GM10248 (cell line): ENCODE results near the gene RYR3.

ENCODE experiments used
- CTCF ChIA-PET: fragments of 300-600 bp; sonication (Branson Sonifier 250); formaldehyde crosslinking; extraction: SDS; loops from one replicate; lab custom pipeline; 2021; ENCODE audit warnings: antibody characterized with exemption; lab: Yijun Ruan, JAX
- POLR2A ChIA-PET: fragments of 350-650 bp; sonication (Branson Sonifier 250); formaldehyde crosslinking; extraction: SDS; loops from one replicate; lab custom pipeline; 2020; ENCODE audit warnings: antibody characterized with exemption; lab: Yijun Ruan, JAX
- DNase-seq: peaks from one replicate; pipeline ENCODE4 v3.0.0; 2012; ENCODE audit errors: extremely low spot score
- TF ChIP-seq, protein P1 (sequence below): IDR thresholded peaks from 2 replicates; pipeline ENCODE4 v1.5.1; 2012; ENCODE audit warnings: mild to moderate bottlenecking, low read depth; ENCODE audit errors: extremely low read depth, missing control alignments, control extremely low read depth

Gene RYR3

DNA sequence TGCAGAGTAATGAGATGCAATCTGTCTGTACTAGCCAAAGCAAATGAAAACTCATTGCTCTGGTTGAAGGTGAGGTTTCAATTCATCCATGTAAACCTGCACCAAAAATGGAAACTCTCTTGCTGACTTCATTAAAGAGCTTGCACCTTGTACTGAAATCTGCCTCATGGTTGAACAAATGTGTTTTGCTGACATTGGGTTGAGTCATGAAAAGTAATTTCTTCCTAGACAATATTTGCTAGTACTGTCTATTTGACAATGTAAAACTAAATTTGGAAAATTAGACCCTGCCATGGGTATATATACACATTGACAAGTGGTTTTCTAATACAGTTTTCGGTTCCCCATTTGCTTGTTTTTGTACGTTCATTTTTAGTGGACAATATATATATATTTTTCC lies 33.3 kb downstream of the RYR3 start:
- TF ChIP-seq, protein P1, sequence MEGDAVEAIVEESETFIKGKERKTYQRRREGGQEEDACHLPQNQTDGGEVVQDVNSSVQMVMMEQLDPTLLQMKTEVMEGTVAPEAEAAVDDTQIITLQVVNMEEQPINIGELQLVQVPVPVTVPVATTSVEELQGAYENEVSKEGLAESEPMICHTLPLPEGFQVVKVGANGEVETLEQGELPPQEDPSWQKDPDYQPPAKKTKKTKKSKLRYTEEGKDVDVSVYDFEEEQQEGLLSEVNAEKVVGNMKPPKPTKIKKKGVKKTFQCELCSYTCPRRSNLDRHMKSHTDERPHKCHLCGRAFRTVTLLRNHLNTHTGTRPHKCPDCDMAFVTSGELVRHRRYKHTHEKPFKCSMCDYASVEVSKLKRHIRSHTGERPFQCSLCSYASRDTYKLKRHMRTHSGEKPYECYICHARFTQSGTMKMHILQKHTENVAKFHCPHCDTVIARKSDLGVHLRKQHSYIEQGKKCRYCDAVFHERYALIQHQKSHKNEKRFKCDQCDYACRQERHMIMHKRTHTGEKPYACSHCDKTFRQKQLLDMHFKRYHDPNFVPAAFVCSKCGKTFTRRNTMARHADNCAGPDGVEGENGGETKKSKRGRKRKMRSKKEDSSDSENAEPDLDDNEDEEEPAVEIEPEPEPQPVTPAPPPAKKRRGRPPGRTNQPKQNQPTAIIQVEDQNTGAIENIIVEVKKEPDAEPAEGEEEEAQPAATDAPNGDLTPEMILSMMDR, result no peak
- POLR2A ChIA-PET, result no interaction called here
- no peak for DNase-seq
- CTCF ChIA-PET, result no interaction called here

DNA sequence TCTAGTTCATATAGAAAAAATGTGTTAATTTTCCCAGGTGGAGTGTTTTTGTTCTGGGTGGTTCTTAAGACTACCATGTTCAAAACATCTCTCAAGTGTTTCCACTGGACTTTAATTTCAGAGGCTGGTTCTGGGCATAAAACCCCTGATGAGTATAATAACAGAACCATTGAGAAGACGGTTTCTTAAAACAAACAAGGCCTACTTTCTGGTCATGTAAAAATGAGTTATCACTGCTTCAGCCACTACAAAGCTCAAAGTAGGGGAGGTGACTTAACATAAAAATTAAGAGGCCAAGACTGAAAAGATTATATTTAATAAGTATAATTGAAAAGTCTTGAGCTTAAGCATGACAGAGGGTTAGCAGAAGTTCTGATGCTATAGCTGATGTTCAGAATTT lies 33.8 kb downstream of the RYR3 start:
- ChIA-PET POLR2A (no interaction called here), CTCF (no interaction called here)
- TF ChIP-seq, protein P1, result no peak
- no peak for DNase-seq

DNA sequence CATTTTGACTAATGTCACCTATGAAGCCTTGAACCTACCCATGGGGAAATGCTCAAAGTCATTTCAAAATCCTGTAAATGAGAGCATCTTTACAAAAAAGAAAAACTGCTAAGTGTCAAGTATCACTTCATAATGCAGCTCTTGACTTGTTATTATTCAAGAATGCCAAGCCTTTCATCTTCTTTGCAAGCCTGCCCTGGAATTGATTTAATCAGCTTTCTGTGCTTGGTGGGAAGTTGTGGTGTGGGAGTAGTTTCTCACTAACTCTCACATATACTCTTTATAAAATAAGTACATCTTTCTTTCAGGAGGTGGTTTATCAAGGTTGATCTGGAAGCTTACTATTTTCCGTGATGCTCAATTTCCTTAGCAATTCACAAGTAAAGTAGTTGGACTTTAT lies 43.6 kb downstream of the RYR3 start:
- ChIA-PET POLR2A (no interaction called here), CTCF (no interaction called here)
- TF ChIP-seq, protein P1, result no peak
- no peak for DNase-seq

DNA sequence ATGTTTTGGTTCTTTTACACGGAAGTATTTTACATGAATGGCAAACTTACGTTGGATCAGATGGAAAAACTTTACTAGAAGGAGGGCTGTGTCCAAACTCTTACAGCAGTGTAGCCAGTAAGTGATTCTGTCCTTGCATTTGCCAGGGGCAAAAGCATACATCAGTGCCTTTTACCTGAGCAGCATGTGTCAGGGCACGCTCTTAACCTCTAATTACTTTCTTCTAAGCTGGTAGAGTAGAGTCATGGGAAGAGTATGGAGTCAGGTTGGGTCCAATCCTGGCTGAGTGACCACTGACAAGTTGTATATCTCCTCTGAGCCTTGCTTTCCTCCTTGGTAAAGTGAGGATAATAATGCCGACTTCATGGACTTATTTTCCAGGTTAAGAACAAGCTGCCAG lies 47.1 kb downstream of the RYR3 start:
- DNase-seq, result no peak
- POLR2A ChIA-PET, result no interaction called here
- CTCF ChIA-PET, result no interaction called here
- TF ChIP-seq, protein P1, result no peak

DNA sequence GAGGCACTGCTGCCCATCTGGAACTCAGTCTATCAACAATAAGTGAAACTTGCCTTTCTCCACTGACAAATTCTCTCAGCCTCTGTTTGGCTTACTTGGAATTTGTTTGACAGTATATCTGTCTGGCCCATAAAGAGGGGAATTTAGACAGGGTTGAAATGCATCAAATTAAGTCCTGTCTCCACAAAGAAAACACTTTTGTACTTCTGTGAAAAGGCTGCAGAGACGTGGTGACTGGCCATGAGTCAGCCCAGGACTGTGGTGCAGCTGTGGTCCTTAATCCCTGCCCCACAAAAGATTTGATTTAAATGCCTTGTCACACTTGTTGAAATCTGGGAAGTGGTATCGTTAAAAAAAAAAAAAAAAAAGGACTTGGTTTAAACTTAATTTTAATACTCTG lies 47.5 kb downstream of the RYR3 start:
- CTCF ChIA-PET, result no interaction called here
- DNase-seq, result no peak
- TF ChIP-seq, protein P1, result no peak
- POLR2A ChIA-PET, result no interaction called here

DNA sequence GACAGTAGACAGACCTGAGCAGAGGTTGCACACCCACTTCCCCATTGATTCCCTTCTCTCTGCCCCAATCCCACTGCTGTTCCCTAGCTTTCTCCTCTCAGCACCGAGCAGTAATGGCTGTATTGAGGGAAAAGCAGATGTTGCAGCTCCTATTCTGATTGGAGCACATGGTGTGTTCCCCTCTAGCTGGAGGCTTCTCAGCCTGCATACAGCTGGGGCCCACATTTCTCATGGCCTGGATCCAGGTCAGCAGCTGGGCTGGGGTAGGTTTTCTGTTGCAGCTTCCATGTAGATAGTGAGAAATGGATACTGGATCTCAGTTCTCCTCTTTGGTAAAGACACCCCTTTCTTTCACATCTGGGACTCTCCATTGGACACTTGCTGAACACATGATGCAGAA lies 50.1 kb downstream of the RYR3 start:
- DNase-seq, result no peak
- ChIA-PET POLR2A (no interaction called here), CTCF (no interaction called here)
- TF ChIP-seq, protein P1, result no peak
